A673 (cell line): ENCODE results near the gene NHS.

Source experiments
- EZH2 ChIP-seq: fragments of 200-600 bp; sonication (generic); IDR thresholded peaks from 2 replicates; pipeline ENCODE4 v1.6.1; 2017; ENCODE audit warnings: borderline replicate concordance, low read depth, mild to moderate bottlenecking, mixed read lengths, antibody characterized with exemption, low read length; ENCODE audit not compliant: poor library complexity, severe bottlenecking
- TF ChIP-seq, protein P1 (sequence below): fragments of 300-800, 200-600 bp; sonication (generic); conservative IDR thresholded peaks from 2 replicates; pipeline ENCODE4 v1.5.1; 2017; ENCODE audit warnings: low read depth, mild to moderate bottlenecking, antibody characterized with exemption, low read length, moderate library complexity, mixed read lengths

- TF ChIP-seq, protein P1, sequence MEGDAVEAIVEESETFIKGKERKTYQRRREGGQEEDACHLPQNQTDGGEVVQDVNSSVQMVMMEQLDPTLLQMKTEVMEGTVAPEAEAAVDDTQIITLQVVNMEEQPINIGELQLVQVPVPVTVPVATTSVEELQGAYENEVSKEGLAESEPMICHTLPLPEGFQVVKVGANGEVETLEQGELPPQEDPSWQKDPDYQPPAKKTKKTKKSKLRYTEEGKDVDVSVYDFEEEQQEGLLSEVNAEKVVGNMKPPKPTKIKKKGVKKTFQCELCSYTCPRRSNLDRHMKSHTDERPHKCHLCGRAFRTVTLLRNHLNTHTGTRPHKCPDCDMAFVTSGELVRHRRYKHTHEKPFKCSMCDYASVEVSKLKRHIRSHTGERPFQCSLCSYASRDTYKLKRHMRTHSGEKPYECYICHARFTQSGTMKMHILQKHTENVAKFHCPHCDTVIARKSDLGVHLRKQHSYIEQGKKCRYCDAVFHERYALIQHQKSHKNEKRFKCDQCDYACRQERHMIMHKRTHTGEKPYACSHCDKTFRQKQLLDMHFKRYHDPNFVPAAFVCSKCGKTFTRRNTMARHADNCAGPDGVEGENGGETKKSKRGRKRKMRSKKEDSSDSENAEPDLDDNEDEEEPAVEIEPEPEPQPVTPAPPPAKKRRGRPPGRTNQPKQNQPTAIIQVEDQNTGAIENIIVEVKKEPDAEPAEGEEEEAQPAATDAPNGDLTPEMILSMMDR = no peak
- no peak for TF ChIP-seq EZH2
These were observed 269.0 kb downstream of the NHS start for GRCh38 chrX:17644001-17644400.
